GM19438 (cell line): ENCODE data around the gene URI1.

ENCODE experiments used
- ATAC-seq: cut with Tn5 transposase; IDR thresholded peaks from one replicate; pipeline ENCODE4 v1.9.1; 2021; ENCODE audit warnings: low read depth; ENCODE audit not compliant: unreplicated experiment

The URI1 gene

DNA sequence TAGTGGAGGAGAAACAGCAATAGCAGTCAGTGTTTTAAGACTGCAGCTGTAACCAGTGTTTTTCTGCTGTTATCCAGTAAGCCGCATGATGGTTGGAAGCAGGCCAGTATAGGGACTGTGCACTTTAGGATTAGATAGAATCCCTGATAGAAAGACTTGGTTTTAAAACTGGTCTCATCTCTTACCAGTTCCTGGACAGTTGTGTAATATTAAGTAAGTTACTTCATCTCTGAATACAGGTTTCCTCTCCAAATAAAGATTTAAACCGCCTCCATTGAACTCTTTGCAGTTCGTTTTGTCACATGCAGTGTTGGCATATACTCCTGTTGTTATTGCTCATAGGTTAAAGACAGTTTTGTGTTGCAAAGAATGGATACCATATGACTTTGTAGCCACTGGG, 25.6 kb downstream of the URI1 start:
- no peak for ATAC-seq

DNA sequence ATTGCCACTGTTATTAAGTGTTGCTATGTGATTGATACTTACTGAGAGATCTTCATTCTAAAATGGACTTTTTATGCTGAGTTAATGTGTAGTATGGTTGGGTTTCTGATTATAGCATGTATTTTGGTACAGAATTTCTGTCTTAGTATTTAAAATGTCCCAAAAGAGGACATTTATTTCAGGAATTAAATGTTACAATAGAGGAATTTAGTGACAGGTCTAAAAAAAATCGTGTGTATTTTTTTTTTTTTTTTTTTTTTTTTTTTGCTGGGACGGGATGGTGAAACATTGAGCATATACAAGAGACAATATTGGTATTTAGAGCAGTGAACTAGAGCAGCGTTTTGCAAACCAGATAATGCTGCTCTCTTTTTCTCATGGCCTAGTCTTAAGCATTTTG, 27.9 kb downstream of the URI1 start:
- no peak for ATAC-seq

DNA sequence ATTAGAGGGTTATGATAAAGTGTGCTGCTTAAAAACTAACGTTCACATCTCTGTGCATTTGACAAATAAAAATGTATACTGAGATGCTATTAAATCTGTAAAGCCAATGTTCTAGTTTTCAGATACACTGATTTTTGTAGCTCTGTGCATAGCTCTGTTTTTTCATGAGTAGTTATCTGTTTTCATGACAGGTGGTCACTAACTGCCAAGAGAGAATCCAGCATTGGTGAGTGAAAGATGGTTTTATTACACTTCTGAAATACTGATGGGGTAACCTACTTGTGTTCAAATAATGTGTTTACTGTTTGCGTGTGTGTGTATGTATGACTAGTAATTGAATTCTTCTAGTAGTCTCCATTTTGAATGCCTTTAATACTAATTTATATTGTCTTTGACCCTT, 29.0 kb downstream of the URI1 start:
- no peak for ATAC-seq

DNA sequence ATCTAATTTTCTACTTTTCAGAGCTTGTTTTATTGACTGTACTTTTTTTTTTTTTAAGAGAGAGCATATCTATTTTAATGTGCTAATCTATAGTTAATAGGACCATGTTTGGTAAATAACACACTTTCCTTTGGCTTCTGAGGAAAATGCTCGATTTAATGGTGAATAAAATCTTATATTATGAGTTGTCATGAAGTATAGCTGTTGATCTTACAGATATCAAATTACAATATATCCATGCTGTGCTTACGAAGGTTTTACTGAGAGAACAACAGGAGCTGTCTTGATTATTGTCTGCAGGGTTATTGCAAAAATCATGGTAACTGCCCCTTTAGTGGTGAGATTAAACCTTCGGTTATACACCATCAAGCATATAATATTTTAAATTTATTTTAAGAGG, 29.6 kb downstream of the URI1 start:
- no peak for ATAC-seq

DNA sequence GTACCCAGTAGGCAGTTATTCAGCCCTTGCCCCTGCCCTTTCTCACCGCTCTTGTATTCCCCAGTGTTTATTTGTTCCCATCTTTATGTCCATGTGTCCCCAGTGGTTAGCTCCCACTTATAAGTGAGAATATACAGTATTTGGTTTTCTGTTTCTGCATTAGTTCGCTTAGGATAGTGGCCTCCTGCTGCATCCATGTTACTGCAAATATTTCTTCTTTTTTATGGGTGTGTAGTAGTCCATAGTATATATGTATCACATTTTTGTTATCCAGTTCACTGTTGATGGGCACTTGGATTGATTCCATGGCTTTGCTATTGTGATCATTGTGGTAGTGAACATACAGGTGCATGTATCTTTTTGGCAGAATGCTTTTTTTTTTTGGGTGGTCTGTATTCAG, 32.7 kb downstream of the URI1 start:
- ATAC-seq: no peak

DNA sequence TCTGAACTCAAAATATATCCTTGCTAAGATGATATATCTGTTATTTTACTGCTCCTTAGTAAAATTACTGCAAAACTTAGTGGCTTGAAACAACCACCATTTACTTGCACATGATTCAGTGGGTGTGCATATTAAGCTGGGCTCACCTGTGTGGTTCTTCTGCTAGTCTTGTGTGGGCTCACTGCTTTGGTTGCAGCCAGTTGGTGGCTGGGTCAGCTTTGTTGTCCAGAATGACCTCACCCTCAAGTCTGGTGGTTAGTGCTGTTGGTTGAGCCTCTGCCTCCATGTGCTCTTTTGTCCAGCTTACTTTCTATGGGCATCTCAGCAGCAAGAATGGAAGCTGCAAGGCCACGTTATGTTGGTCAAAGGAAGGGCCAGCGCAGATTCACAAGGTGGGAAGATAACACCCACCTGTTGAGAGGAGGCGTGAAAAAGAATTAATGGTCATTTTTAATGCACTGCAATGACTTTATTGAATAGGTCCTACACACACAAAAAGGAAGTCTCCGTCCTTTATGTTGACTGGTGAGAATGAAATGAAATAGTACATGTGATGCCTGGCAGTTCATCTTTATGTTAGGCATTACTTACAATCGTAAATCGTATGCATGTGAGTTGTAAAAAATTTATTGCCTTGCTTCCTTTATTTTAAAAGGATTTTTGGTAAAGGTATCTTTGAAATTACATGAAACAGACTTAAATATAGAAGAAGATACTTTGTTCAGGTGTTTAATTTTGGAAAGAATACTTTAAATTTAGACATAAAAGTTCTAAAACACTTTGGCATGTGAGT, 34.3 kb downstream of the URI1 start:
- no peak for ATAC-seq

DNA sequence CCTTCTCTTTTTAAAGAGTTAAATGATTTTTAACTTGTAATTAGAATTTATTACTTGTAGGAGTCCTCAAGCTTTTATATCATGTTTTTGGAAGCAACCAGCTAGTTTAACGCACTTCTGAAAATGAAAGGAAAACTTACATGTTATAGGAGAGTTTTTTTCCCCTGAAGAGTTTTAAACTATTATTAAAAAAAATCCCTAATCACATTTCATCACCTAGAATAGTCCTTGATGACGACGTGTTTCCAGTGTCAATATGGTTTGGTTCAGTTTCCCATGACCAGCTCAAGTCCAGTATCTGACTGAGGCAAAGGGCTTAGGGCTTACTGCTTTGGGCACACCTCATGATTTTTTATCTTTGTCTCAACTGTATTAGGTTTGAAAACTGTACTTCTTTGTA, 36.0 kb downstream of the URI1 start:
- no peak for ATAC-seq

DNA sequence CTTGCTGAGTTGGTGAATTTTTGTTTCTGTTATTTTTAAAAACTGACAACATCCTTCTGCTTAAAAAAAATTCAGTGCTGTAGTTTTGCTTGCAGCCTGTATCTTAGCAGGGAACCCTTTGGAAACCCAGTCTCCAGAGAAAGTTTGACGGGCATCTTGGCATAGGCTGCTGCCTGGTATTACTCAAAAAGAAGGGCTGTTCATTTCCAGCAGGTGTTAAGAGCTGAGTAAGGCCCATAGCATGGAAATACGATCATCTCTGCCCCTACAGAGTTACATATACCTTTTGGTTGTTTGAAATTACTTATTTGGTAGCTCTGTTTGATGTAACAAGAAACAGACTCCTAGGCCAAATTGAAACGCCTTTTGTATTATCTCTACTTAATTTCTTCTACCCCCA, 41.5 kb downstream of the URI1 start:
- ATAC-seq: no peak

DNA sequence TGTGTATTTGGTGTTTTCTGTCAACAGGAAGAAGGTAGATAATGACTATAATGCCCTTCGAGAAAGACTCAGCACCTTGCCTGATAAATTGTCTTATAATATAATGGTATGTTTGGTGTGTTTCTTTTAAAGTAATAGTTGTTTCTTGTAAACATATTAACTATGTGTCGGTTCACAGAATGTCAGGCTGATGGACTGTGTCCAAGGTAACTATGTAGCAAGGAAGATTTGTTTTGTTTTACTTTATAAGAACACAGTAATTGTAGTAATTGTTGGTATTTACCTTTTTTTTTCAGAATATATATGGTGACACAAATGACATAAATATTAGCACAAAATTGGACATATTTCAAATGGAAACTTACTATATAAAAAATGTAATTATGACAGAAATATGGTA, 43.2 kb downstream of the URI1 start:
- ATAC-seq: no peak

DNA sequence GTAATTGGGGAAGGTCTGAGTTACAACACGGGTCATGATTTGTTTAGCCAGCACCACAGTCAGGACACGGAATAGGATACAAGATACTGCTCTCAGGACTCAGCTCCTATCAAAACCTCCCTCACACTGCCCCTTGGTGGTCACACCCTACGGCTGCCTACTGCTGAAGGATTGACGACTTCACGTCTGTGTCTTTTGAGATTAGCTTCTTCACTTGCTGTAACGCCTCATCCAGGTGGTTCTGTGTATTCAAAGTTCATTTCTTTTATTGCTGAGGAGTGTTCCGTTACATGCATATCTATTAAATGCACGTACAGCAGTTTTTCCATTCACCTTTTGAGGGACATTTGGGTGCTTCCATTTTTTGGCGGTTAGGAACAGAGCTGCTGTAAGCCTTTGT, 46.3 kb downstream of the URI1 start:
- no peak for ATAC-seq

DNA sequence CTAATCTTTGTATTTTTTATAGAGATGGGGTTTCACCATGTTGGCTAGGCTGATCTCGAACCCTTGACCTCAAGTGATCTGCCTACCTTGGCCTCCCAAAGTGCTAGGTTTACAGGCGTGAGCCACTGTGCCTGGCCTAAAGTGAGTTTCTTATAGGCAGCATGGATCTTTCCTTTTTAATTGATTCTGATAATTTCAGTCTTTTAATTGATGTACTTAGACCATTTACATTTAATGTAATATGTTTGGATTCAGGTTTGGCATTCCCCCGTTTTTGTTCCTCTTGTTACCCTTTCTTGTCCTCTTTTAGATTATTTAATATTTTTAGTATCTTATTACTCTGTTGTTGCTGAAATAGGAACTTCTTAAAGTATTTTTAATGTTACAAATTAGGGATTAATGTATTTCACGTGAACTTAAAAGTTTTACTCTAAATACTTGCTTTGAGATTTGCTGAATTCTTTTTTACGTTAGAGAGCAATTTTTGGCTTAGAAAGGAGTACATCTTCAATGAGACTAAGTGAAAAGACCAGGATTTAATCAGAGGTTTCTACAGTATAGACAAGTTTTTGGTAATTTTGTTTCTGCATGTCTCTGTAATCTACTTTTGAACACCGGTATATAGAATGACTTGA, 50.3 kb downstream of the URI1 start:
- no peak for ATAC-seq

DNA sequence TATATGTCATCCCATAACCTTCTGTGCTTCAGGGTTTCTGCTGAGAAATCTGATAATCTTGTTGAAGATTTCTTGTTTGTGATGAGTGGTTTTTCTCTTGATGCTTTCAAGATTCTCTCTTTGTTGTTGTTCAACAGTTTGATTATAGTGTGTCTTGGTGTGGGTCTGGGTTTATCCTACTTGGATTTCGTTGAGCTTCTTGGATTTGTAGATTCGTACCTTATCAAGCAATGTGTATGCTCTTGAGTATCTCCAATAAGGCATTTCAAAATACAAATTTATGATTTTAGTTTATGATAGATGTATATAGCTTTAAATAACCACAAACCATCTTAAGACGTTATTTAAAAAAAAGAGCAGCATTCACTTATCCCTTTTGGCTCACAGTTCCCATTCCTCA, 57.5 kb downstream of the URI1 start:
- ATAC-seq: no peak

DNA sequence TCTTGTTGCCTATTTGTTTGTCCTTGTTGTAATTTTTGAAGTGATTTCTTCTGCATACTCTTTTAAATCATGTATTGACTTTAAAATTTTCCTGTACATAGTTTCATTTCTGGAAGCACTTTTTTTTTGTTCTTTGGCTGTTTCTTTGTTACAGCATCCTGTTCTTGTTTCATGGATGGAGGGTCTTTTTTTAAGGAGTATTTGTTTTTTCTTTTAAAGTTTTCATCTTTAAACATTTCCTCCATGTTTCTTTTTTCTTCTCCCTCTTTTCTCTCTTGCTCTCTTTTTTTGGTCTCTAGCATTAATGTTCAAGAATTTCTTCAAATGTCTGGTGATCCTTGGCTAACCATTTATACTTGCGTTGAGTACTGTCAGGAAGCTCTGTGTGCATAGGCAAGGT, 58.8 kb downstream of the URI1 start:
- ATAC-seq: no peak

DNA sequence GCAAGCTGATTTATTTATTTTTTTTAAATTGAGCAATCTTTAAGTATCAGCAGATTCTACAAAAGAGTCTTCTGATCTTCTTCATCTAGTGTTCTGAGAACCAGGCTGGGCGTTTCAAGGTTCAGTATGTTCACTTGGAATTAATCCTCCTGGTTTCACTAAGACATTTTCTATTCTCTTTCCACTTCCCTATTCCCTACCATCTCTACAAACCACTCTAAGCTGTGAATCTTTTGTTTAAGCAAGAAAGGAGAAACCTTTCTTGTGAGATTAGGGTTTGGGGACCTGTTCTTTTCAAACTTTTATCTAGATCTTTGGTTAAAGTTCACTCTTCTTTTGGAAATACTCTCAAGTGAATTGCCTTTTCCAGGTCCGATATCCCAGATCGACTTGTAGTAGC, 59.3 kb downstream of the URI1 start:
- ATAC-seq: no peak

DNA sequence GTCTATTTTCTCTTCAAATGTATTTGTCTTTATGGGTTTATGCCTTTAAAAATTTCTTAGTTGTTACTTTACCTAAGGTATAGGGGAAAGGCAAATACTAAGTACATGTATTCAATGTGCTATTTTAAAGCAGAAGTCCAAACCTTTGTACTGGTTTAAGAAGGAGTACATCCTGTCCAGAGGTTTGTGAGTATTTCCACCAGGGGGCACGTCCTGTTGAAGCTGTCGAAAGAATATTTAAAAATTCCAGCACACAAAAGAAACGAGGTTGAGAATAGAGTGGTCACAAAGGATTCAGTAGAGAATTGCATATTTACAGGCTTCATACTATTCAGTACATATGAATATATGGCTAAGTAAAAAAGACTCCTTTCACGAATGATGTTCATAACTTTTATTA, 59.8 kb downstream of the URI1 start:
- ATAC-seq: no peak

DNA sequence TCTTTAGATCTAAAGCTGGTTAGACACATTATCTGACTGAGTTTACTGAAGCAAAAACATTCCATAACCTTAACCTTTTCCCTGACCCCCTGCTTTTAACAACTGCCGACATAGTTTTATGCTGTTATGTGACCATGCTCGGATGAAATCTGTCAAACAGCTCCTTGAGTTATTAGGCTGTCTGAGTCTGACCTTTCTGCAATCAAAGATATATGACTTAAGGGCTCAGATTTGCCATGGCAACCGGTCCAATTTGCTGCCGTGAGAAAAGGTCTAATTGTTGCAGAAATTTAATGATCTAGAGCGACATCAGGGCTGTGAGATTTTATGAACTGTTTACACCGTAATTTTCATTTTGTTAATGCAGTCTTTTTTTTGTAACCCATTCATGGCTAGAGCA, 61.8 kb downstream of the URI1 start:
- no peak for ATAC-seq

DNA sequence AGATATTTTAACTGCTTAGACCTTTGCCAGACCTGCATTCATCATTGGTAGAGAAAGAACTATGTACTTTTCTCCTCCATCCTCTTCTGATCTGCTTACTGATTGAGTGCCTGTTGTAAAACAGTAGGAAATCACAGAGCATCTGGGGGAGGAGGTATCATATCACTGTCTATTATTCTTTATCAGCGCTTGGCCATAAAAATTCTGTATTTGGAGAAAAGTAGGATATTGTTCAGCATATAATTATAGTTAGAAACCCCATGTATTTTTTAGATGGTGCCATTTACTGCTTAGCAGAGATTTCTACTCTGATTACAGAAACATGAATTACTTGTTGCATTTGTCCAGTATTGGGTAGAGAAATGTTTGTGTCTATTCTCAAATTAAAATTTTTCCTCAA, 62.4 kb downstream of the URI1 start:
- no peak for ATAC-seq

DNA sequence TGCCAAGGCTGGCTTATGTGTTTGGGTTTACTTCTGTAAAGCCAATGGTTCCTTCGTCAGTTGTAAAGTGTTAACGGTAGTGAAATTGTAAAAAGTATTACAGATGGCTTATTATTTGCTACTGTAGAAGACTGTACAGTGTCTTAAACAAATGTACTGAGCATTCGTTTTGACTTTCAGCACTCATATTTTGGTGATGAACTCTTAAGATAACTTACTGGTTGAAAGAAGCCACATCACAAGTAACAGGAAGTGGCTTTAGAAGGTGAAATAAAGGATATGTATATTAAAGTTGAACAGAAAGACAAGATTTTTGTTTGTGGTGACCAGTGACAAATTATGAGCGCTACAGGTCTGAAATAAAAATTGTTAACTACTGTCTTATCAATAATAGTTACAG, 64.2 kb downstream of the URI1 start:
- no peak for ATAC-seq

DNA sequence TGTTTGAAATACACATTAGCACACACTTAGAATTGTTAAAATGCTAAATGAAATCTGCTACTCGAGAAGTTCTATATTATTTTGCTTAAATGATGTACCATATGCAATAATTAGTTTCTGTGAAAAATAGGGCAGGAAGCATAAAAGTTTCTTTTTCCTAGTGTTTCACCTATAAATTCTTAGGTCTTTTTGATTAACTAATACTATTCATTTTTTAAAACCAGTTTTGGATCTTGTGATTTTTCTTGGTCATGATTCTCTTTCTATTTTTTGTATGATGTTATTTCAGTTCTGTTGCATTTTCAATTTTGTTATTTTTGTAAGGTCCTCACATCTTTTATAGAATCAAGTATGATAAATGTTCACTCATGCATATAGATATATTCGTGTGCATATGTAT, 66.1 kb downstream of the URI1 start:
- no peak for ATAC-seq

DNA sequence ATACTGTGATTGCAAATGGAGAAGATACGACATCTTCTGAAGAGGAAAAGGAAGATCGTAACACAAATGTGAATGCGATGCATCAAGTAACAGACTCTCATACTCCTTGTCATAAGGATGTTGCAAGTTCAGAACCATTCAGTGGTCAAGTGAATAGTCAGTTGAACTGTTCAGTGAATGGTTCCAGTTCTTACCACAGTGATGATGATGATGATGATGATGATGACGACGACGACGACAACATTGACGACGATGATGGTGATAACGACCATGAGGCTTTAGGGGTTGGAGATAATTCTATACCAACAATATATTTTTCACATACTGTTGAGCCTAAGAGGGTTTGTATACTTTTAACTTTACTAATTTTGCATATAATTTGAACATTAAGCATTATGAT, 67.0 kb downstream of the URI1 start:
- no peak for ATAC-seq

DNA sequence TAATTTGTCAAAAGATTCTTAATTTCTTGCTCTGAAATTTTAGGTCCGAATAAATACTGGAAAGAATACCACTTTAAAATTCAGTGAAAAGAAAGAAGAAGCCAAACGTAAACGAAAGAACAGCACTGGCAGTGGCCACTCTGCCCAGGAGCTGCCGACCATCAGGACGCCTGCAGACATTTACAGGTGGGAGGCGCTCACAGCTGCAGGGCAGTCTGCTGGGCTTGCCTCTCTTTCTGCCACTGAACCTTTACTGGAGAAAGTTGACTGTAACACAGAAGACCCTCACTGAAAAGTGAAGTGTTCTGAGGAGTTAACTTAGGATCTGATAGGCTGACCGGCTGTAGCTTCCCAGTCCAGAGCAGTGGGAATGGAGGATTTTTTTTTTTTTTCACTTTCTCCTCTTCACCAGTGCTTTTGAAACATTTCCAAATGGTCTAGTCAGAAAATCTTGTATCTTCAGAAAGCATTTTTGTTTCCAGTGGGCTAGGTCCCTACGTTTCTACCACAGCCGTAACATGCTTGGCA, 69.1 kb downstream of the URI1 start:
- no peak for ATAC-seq

DNA sequence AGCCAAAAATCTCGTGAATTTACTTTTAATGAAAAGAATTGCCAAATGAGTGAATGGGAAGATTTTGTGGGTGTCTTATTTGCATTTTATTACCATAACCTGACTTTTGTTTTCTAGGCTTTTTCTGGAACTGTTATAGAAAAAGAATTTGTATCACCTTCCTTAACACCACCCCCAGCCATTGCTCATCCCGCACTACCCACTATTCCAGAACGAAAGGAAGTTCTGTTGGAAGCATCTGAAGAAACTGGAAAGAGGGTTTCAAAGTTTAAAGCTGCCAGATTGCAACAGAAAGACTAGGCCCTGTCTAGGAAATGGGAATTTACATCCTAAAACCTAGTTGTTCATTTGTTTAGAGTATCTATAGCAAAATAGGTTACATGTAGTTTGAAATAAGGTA, 72.7 kb downstream of the URI1 start:
- ATAC-seq: no peak
